Liver (tissue), 9 donors: ENCODE results near the gene GPR21. TPM values are rescaled to one million over a fixed set of nuclear protein-coding genes. Genes with fewer than 3 reads are reported as not detected.

Source experiments
- DNase-seq: peaks from one replicate; pipeline ENCODE4 v3.0.0-alpha.2; 2017; ENCODE audit warnings: low spot score
- H3K27ac ChIP-seq, 2 donors: one replicate each; pipeline ENCODE4 v1.7.0; 2013; ENCODE audit warnings: inconsistent platforms in 2 of 2, low read length in 2 of 2, control low read depth in 1 of 2, low read depth in 1 of 2, mild to moderate bottlenecking in 1 of 2
- H3K27me3 ChIP-seq, 4 donors: one replicate each; pipeline versions ENCODE4 v1.6.1 to v1.7.0; 2013; ENCODE audit warnings: low read length in 3 of 4, inconsistent platforms in 1 of 4, mild to moderate bottlenecking in 1 of 4, moderate library complexity in 1 of 4; ENCODE audit not compliant: control insufficient read depth in 4 of 4, insufficient read depth in 4 of 4
- H3K36me3 ChIP-seq, 4 donors: one replicate each; pipeline versions ENCODE4 v1.6.1 to v1.7.0; 2013; ENCODE audit warnings: low read length in 3 of 4, mild to moderate bottlenecking in 3 of 4, low read depth in 1 of 4, moderate library complexity in 1 of 4; ENCODE audit not compliant: control insufficient read depth in 4 of 4, insufficient read depth in 3 of 4
- H3K4me1 ChIP-seq, 4 donors: one replicate each; pipeline versions ENCODE4 v1.6.1 to v1.7.0; 2013; ENCODE audit warnings: low read length in 3 of 4, mild to moderate bottlenecking in 3 of 4, moderate library complexity in 1 of 4; ENCODE audit not compliant: control insufficient read depth in 4 of 4, insufficient read depth in 4 of 4
- H3K4me3 ChIP-seq, 3 donors: one replicate each; pipeline versions ENCODE4 v1.6.1 to v1.7.0; 2013; ENCODE audit warnings: low read length in 3 of 3, control low read depth in 1 of 3, low read depth in 1 of 3, mild to moderate bottlenecking in 1 of 3
- H3K9ac ChIP-seq, 2 donors: one replicate each; pipeline ENCODE4 v1.7.0; 2013; ENCODE audit warnings: low read length in 2 of 2, mild to moderate bottlenecking in 2 of 2, moderate library complexity in 2 of 2, control low read depth in 1 of 2, low read depth in 1 of 2
- H3K9me3 ChIP-seq, 4 donors: one replicate each; pipeline versions ENCODE4 v1.6.1 to v1.7.0; 2013; ENCODE audit warnings: low read length in 3 of 4; ENCODE audit not compliant: control insufficient read depth in 4 of 4
- FOXA1 ChIP-seq: IDR thresholded peaks from 2 replicates; pipeline ENCODE4 v1.6.1; 2016; ENCODE audit warnings: antibody characterized with exemption
- GABPA ChIP-seq, 2 donors: IDR thresholded peaks in 1 of 2; conservative IDR thresholded peaks in 1 of 2; 2 replicates each; pipeline ENCODE4 v1.6.1; 2016; ENCODE audit warnings: antibody characterized with exemption in 2 of 2, mild to moderate bottlenecking in 1 of 2, moderate library complexity in 1 of 2
- HNF4A ChIP-seq, 2 donors: conservative IDR thresholded peaks; 2 replicates each; pipeline ENCODE4 v1.6.1; 2016; ENCODE audit warnings: antibody characterized with exemption in 2 of 2, mild to moderate bottlenecking in 2 of 2
- HNF4G ChIP-seq: IDR thresholded peaks from 2 replicates; pipeline ENCODE4 v1.6.1; 2016; ENCODE audit warnings: antibody characterized with exemption
- RAD21 ChIP-seq, 2 donors: IDR thresholded peaks; 2 replicates each; pipeline ENCODE4 v1.6.1; 2016; ENCODE audit warnings: antibody characterized with exemption in 2 of 2, mild to moderate bottlenecking in 2 of 2
- REST ChIP-seq: IDR thresholded peaks from 2 replicates; pipeline ENCODE4 v1.6.1; 2016; ENCODE audit warnings: antibody characterized with exemption, mild to moderate bottlenecking
- RXRA ChIP-seq, 2 donors: IDR thresholded peaks; 2 replicates each; pipeline ENCODE4 v1.6.1; 2017 to 2018; ENCODE audit warnings: antibody characterized with exemption in 2 of 2, mild to moderate bottlenecking in 1 of 2
- SP1 ChIP-seq: IDR thresholded peaks from 2 replicates; pipeline ENCODE4 v1.6.1; 2018; ENCODE audit warnings: antibody characterized with exemption, mild to moderate bottlenecking
- TAF1 ChIP-seq: conservative IDR thresholded peaks from 2 replicates; pipeline ENCODE4 v1.6.1; 2016; ENCODE audit warnings: antibody characterized with exemption, mild to moderate bottlenecking
- YY1 ChIP-seq: IDR thresholded peaks from 2 replicates; pipeline ENCODE4 v1.6.1; 2016; ENCODE audit warnings: antibody characterized with exemption, mild to moderate bottlenecking
- WGBS: extraction: QIAGEN DNeasy Blood & Tissue Kit; methylation state at CpG from one replicate; pipeline ENCODE4 v1.1.7; 2013; 5-methylcytosine and 5-hydroxymethylcytosine counted together
- polyA plus RNA-seq, 2 donors: library from polyadenylated mRNA; stranded (reverse) in 1 of 2; unstranded in 1 of 2; fragments of 200-250 nt in 1 of 2; fragments of >200 nt in 1 of 2; fragmentation: Nextera tagmentation in 1 of 2; extraction: Ambion mirVana in 1 of 2; gene quantifications; one replicate each; pipeline versions ENCODE4 v1.2.1 to v1.2.3, GENCODE V29; 2013 to 2015
- total RNA-seq, 2 donors: library from RNA; depleted of rRNA; stranded (reverse); fragments of >200 nt; gene quantifications; one replicate each; pipeline ENCODE4 v1.2.3, GENCODE V29; 2014
- TF ChIP-seq, protein P1 (sequence below): IDR thresholded peaks from 2 replicates; pipeline ENCODE4 v1.6.1; 2016; ENCODE audit warnings: antibody characterized with exemption
- TF ChIP-seq, protein P2 (sequence below): IDR thresholded peaks from 2 replicates; pipeline ENCODE4 v1.6.1; 2016; ENCODE audit warnings: antibody characterized with exemption
- donor health status: healthy.
- donor health status: healthy.
- donor health status: healthy.
- donor health status: healthy.
- donor health status: healthy.

GPR21 gene
- total and polyA plus RNA-seq, 4 donors = 0.07 to 0.67 TPM; not detected in 2

DNA sequence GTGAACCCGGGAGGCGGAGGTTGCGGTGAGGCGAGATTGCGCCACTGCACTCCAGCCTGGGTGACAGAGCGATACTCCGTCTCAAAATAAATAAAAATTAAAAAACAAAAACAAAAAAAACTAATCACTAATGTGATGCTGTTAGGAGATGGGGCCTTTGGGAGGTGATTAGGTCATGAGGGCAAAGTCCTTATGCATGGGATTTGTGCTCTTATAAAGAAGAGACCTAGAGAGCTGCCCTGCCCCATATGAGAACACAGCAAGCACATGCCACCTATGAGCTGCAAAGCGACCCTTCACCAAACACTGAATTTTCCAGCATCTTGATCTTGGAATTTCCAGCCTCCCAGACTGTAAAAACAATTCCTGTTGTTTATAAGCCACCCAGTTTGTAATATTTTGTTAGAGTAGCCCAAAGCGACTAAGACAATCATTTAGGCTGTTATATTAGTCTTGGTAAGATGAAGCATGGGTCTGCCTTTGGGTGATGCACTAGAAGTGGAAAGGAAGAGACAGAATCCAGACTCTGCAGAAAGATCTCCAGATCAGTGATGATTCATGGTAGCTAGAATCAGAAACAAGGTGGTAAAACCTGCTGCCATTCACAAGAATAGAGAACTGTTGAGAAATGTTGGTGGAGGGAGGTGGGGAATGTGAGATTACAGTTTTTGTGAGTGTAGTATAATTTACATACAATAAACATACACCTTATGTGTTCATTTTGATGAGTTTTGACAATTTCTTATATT is 26.2 kb downstream of the GPR21 start:
- DNase-seq = no peak

DNA sequence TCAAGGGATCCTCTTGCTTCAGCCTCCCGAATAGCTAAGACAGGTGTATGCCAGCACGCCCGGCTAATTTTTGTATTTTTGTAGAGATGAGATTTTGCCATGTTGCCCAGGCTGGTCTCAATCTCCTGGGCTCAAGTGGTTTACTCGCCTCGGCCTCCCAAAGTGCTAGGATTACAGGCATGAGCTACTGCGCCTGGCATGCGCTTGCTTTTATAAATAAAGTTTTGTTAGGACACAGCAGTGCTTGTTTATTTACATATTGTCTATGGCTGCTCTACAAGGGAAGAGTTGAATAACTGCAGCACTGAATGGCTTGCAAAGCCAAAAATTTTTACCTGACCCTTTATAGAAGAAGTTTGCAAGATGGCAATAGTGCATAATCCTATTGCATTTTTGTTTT is 27.7 kb downstream of the GPR21 start:
- TF ChIP-seq, protein P1, sequence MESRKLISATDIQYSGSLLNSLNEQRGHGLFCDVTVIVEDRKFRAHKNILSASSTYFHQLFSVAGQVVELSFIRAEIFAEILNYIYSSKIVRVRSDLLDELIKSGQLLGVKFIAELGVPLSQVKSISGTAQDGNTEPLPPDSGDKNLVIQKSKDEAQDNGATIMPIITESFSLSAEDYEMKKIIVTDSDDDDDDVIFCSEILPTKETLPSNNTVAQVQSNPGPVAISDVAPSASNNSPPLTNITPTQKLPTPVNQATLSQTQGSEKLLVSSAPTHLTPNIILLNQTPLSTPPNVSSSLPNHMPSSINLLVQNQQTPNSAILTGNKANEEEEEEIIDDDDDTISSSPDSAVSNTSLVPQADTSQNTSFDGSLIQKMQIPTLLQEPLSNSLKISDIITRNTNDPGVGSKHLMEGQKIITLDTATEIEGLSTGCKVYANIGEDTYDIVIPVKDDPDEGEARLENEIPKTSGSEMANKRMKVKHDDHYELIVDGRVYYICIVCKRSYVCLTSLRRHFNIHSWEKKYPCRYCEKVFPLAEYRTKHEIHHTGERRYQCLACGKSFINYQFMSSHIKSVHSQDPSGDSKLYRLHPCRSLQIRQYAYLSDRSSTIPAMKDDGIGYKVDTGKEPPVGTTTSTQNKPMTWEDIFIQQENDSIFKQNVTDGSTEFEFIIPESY = no peak
- no peak for TF ChIP-seq REST
- no peak for TF ChIP-seq FOXA1
- no peak for TF ChIP-seq RXRA (IDR thresholded peaks at IDR 0.05)
- TF ChIP-seq RAD21 (IDR thresholded peaks at IDR 0.05) = no peak
- no peak for TF ChIP-seq SP1
- no peak for TF ChIP-seq GABPA (IDR thresholded peaks at IDR 0.05 in 1 of 2, conservative IDR thresholded peaks at IDR 0.05 in 1 of 2)
- TF ChIP-seq, protein P2, sequence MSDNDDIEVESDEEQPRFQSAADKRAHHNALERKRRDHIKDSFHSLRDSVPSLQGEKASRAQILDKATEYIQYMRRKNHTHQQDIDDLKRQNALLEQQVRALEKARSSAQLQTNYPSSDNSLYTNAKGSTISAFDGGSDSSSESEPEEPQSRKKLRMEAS = no peak
- no peak for TF ChIP-seq TAF1
- WGBS = 97% methylated on average over 7 of the region's 7 CpGs
- no peak overlapping the region for H3K27ac ChIP-seq

More for the DNA sequence above, 26.2 kb downstream of the GPR21 start:
- H3K36me3 ChIP-seq = peaks cover 0 to 2% (median 0%) of the 10 kb centered on the region in 4 donors
- H3K9ac ChIP-seq = no peak overlapping the region
- 98% methylated on average over 9 of the region's 9 CpGs for WGBS
- H3K4me3 ChIP-seq = no peak overlapping the region
- no peaks in the 10 kb centered on the region for H3K9me3 ChIP-seq
- no peaks in the 10 kb centered on the region for H3K27me3 ChIP-seq
- H3K4me1 ChIP-seq = no peaks in the 10 kb centered on the region
- no peak overlapping the region for H3K27ac ChIP-seq
- no peak for TF ChIP-seq REST
- TF ChIP-seq SP1 = peak; percentile 17
- peak; percentile 40 for TF ChIP-seq HNF4G
- TF ChIP-seq YY1 = no peak
- peak; percentile 24 to 61 for TF ChIP-seq HNF4A (conservative IDR thresholded peaks at IDR 0.05)

More for the DNA sequence above, 27.7 kb downstream of the GPR21 start:
- Histone ChIP-seq H3K9ac (no peak overlapping the region), H3K4me1 (no peaks in the 10 kb centered on the region), H3K27me3 (no peaks in the 10 kb centered on the region), H3K36me3 (peaks cover 1 to 13% (median 6%) of the 10 kb centered on the region in 4 donors), H3K9me3 (no peaks in the 10 kb centered on the region), H3K4me3 (no peak overlapping the region)
- DNase-seq = no peak
